Measurements from ENCODE around the gene ST3GAL6.

The ST3GAL6 gene

GRCh38 chr3:98733053-98733811 is 29.9 kb upstream of the ST3GAL6 start:
- peak; percentile 53 for DNase-seq (ENCODE audit: low spot score)
- no peak for TF ChIP-seq CTCF (IDR thresholded peaks at IDR 0.05; ENCODE audit: extremely low read depth, missing control alignments)

GRCh38 chr3:98733812-98734281 is 29.3 kb upstream of the ST3GAL6 start:
- no peak for TF ChIP-seq CTCF (IDR thresholded peaks at IDR 0.05; ENCODE audit: extremely low read depth, missing control alignments)
- DNase-seq (ENCODE audit: low spot score): peak; percentile 74

GRCh38 chr3:98734306-98734705 is 28.8 kb upstream of the ST3GAL6 start:
- no peak for DNase-seq (ENCODE audit: low spot score)
- TF ChIP-seq CTCF (IDR thresholded peaks at IDR 0.05; ENCODE audit: extremely low read depth, missing control alignments): no peak

GRCh38 chr3:98734735-98735134 is 28.4 kb upstream of the ST3GAL6 start:
- no peak for TF ChIP-seq CTCF (IDR thresholded peaks at IDR 0.05; ENCODE audit: extremely low read depth, missing control alignments)
- no peak for DNase-seq (ENCODE audit: low spot score)

GRCh38 chr3:98735296-98735695 is 27.8 kb upstream of the ST3GAL6 start:
- no peak for TF ChIP-seq CTCF (IDR thresholded peaks at IDR 0.05; ENCODE audit: extremely low read depth, missing control alignments)
- no peak for DNase-seq (ENCODE audit: low spot score)

GRCh38 chr3:98735761-98736269 is 27.3 kb upstream of the ST3GAL6 start:
- DNase-seq (ENCODE audit: low spot score): no peak
- TF ChIP-seq CTCF (IDR thresholded peaks at IDR 0.05; ENCODE audit: extremely low read depth, missing control alignments): no peak

GRCh38 chr3:98737301-98737700 is 25.8 kb upstream of the ST3GAL6 start:
- no peak for TF ChIP-seq CTCF (IDR thresholded peaks at IDR 0.05; ENCODE audit: extremely low read depth, missing control alignments)
- no peak for DNase-seq (ENCODE audit: low spot score)

Data from GM20000 (cell line).